Liver (tissue), 9 donors: Measurements from ENCODE around the gene SERTAD2. TPM values are rescaled to one million over a fixed set of nuclear protein-coding genes. Genes with fewer than 3 reads are reported as not detected.
A peak's percentile ranks its signal among the peaks of the same experiment; 100 is the strongest.

ENCODE experiments used
- DNase-seq: peaks from one replicate; pipeline ENCODE4 v3.0.0-alpha.2; 2017; ENCODE audit warnings: low spot score
- H3K27ac ChIP-seq, 2 donors: one replicate each; pipeline ENCODE4 v1.7.0; 2013; ENCODE audit warnings: inconsistent platforms in 2 of 2, low read length in 2 of 2, control low read depth in 1 of 2, low read depth in 1 of 2, mild to moderate bottlenecking in 1 of 2
- H3K27me3 ChIP-seq, 4 donors: one replicate each; pipeline versions ENCODE4 v1.6.1 to v1.7.0; 2013; ENCODE audit warnings: low read length in 3 of 4, inconsistent platforms in 1 of 4, mild to moderate bottlenecking in 1 of 4, moderate library complexity in 1 of 4; ENCODE audit not compliant: control insufficient read depth in 4 of 4, insufficient read depth in 4 of 4
- H3K36me3 ChIP-seq, 4 donors: one replicate each; pipeline versions ENCODE4 v1.6.1 to v1.7.0; 2013; ENCODE audit warnings: low read length in 3 of 4, mild to moderate bottlenecking in 3 of 4, low read depth in 1 of 4, moderate library complexity in 1 of 4; ENCODE audit not compliant: control insufficient read depth in 4 of 4, insufficient read depth in 3 of 4
- H3K4me1 ChIP-seq, 4 donors: one replicate each; pipeline versions ENCODE4 v1.6.1 to v1.7.0; 2013; ENCODE audit warnings: low read length in 3 of 4, mild to moderate bottlenecking in 3 of 4, moderate library complexity in 1 of 4; ENCODE audit not compliant: control insufficient read depth in 4 of 4, insufficient read depth in 4 of 4
- H3K4me3 ChIP-seq, 3 donors: one replicate each; pipeline versions ENCODE4 v1.6.1 to v1.7.0; 2013; ENCODE audit warnings: low read length in 3 of 3, control low read depth in 1 of 3, low read depth in 1 of 3, mild to moderate bottlenecking in 1 of 3
- H3K9ac ChIP-seq, 2 donors: one replicate each; pipeline ENCODE4 v1.7.0; 2013; ENCODE audit warnings: low read length in 2 of 2, mild to moderate bottlenecking in 2 of 2, moderate library complexity in 2 of 2, control low read depth in 1 of 2, low read depth in 1 of 2
- H3K9me3 ChIP-seq, 4 donors: one replicate each; pipeline versions ENCODE4 v1.6.1 to v1.7.0; 2013; ENCODE audit warnings: low read length in 3 of 4; ENCODE audit not compliant: control insufficient read depth in 4 of 4
- CTCF ChIP-seq: fragments of 150-350 bp; IDR thresholded peaks from 2 replicates; pipeline ENCODE4 v1.5.1; 2017; ENCODE audit warnings: improper control_type of control experiment, low read depth, low read length; ENCODE audit not compliant: missing input control
- FOXA1 ChIP-seq: IDR thresholded peaks from 2 replicates; pipeline ENCODE4 v1.6.1; 2016; ENCODE audit warnings: antibody characterized with exemption
- FOXA2 ChIP-seq: IDR thresholded peaks from 2 replicates; pipeline ENCODE4 v1.6.1; 2016; ENCODE audit warnings: antibody characterized with exemption
- GABPA ChIP-seq, 2 donors: IDR thresholded peaks in 1 of 2; conservative IDR thresholded peaks in 1 of 2; 2 replicates each; pipeline ENCODE4 v1.6.1; 2016; ENCODE audit warnings: antibody characterized with exemption in 2 of 2, mild to moderate bottlenecking in 1 of 2, moderate library complexity in 1 of 2
- HNF4A ChIP-seq, 2 donors: conservative IDR thresholded peaks; 2 replicates each; pipeline ENCODE4 v1.6.1; 2016; ENCODE audit warnings: antibody characterized with exemption in 2 of 2, mild to moderate bottlenecking in 2 of 2
- MAX ChIP-seq: IDR thresholded peaks from 2 replicates; pipeline ENCODE4 v1.6.1; 2016; ENCODE audit warnings: antibody characterized with exemption
- NR2F2 ChIP-seq: IDR thresholded peaks from 2 replicates; pipeline ENCODE4 v1.6.1; 2016; ENCODE audit warnings: antibody characterized with exemption
- RAD21 ChIP-seq, 2 donors: IDR thresholded peaks; 2 replicates each; pipeline ENCODE4 v1.6.1; 2016; ENCODE audit warnings: antibody characterized with exemption in 2 of 2, mild to moderate bottlenecking in 2 of 2
- REST ChIP-seq: IDR thresholded peaks from 2 replicates; pipeline ENCODE4 v1.6.1; 2016; ENCODE audit warnings: antibody characterized with exemption, mild to moderate bottlenecking
- RXRA ChIP-seq, 2 donors: IDR thresholded peaks; 2 replicates each; pipeline ENCODE4 v1.6.1; 2017 to 2018; ENCODE audit warnings: antibody characterized with exemption in 2 of 2, mild to moderate bottlenecking in 1 of 2
- TAF1 ChIP-seq: conservative IDR thresholded peaks from 2 replicates; pipeline ENCODE4 v1.6.1; 2016; ENCODE audit warnings: antibody characterized with exemption, mild to moderate bottlenecking
- YY1 ChIP-seq: IDR thresholded peaks from 2 replicates; pipeline ENCODE4 v1.6.1; 2016; ENCODE audit warnings: antibody characterized with exemption, mild to moderate bottlenecking
- ZBTB33 ChIP-seq: IDR thresholded peaks from 2 replicates; pipeline ENCODE4 v1.6.1; 2016; ENCODE audit warnings: antibody characterized with exemption
- WGBS: extraction: QIAGEN DNeasy Blood & Tissue Kit; methylation state at CpG from one replicate; pipeline ENCODE4 v1.1.7; 2013; 5-methylcytosine and 5-hydroxymethylcytosine counted together
- polyA plus RNA-seq, 2 donors: library from polyadenylated mRNA; stranded (reverse) in 1 of 2; unstranded in 1 of 2; fragments of 200-250 nt in 1 of 2; fragments of >200 nt in 1 of 2; fragmentation: Nextera tagmentation in 1 of 2; extraction: Ambion mirVana in 1 of 2; gene quantifications; one replicate each; pipeline versions ENCODE4 v1.2.1 to v1.2.3, GENCODE V29; 2013 to 2015
- total RNA-seq, 2 donors: library from RNA; depleted of rRNA; stranded (reverse); fragments of >200 nt; gene quantifications; one replicate each; pipeline ENCODE4 v1.2.3, GENCODE V29; 2014
- donor health status: healthy.
- donor health status: healthy.
- donor health status: healthy.
- donor health status: healthy.
- donor health status: healthy.

The SERTAD2 gene
- total and polyA plus RNA-seq, 4 donors = 5.1 to 13.3 (median 6.4) TPM

- Histone ChIP-seq H3K27ac (peak overlapping the region in 1 of 2 donors; percentile 31), H3K27me3 (no peaks in the 10 kb centered on the region), H3K4me3 (no peak overlapping the region), H3K4me1 (peaks cover 6 to 81% (median 52%) of the 10 kb centered on the region in 4 donors), H3K9ac (no peak overlapping the region), H3K9me3 (no peaks in the 10 kb centered on the region), H3K36me3 (no peaks in the 10 kb centered on the region)
- WGBS = 11% methylated on average over 9 of the region's 9 CpGs
- DNase-seq = peak; percentile 95
- no peak for TF ChIP-seq REST
- peak; percentile 6 to 43 for TF ChIP-seq HNF4A (conservative IDR thresholded peaks at IDR 0.05)
- TF ChIP-seq RAD21 (IDR thresholded peaks at IDR 0.05) = peak; percentile 91 to 92
- TF ChIP-seq TAF1 = no peak
- no peak for TF ChIP-seq MAX
- TF ChIP-seq GABPA (IDR thresholded peaks at IDR 0.05 in 1 of 2, conservative IDR thresholded peaks at IDR 0.05 in 1 of 2) = no peak
- TF ChIP-seq CTCF = peak; percentile 88
- peak; percentile 47 for TF ChIP-seq FOXA2
- TF ChIP-seq ZBTB33 = no peak
- TF ChIP-seq NR2F2 = no peak
- peak; percentile 58 for TF ChIP-seq FOXA1
- TF ChIP-seq RXRA (IDR thresholded peaks at IDR 0.05) = peak; percentile 13 to 21
- no peak for TF ChIP-seq YY1
Observed at GRCh38 chr2:64646007-64646880, 7.5 kb downstream of the SERTAD2 start.
